HG03135 (cell line): Measurements from ENCODE around the gene NRXN3.
"Not testable (repeated sequence)": the region's sequence is repeated elsewhere in the genome, so short reads cannot be mapped to it uniquely, and the experiment has no call there.

Source experiments
- ATAC-seq: cut with Tn5 transposase; IDR thresholded peaks from one replicate; pipeline ENCODE4 v1.9.1; 2021; ENCODE audit warnings: mild to moderate bottlenecking, moderate library complexity; ENCODE audit not compliant: unreplicated experiment

Gene NRXN3

GRCh38 chr14:78972440-78972839 is 802.3 kb downstream of the NRXN3 start:
- ATAC-seq = no peak

GRCh38 chr14:78974691-78975090 is 804.5 kb downstream of the NRXN3 start:
- ATAC-seq = no peak

- no peak for ATAC-seq
Measured at GRCh38 chr14:78975734-78976133, 805.6 kb downstream of the NRXN3 start.

GRCh38 chr14:78978896-78979295 is 808.7 kb downstream of the NRXN3 start:
- ATAC-seq = no peak

DNA sequence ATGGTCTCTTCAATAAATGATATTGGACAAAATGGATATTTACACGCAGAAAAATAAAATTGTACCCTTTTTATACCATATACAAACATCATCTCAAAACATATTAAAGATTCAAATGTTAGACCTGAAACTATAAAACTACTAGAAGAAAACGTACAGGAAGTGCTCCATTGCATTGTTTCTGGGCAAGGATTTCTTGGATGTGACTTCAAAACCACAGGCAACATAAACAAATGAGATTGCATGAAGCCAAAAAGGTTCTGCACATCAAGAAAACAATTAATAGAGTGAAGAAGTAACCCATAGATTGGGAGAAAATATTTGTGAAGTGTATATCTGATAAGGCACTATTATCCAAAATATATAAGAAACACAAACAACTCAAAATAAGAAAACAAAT is 812.4 kb downstream of the NRXN3 start:
- no peak for ATAC-seq

- ATAC-seq = no peak
Measured at GRCh38 chr14:78983126-78983525, 813.0 kb downstream of the NRXN3 start.

DNA sequence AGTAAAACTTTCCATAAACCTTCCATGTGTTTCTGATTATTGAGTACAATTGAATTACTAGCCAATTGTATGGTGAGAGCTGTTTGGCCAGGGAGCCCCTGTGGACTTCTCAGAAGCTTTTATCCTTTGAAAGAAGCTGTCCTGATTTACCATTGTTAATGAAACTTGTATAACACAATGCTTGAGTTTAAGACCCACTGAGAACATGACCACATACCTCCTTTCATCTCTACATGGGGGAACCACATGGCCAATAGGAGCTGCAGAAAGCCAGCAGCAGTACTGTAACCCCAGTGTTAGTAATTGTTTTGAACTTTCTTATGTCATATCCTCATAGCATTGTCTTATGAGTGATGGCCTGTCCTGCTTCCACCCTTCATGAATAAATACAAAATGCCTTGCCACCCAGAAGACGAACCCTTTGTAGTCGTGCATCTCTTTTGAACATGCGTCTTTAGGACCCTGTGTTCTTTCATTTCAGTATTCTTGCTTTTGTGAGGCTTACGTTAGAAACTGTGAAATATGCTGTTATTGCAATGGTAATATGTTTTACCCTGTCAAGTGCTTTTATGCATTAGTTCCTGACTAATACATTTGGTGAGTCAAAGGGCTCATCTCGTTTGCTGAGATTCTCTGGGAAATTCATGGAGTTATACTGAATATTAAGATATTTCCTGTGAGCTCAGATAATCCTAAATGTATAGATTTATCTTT is 815.7 kb downstream of the NRXN3 start:
- ATAC-seq = no peak

DNA sequence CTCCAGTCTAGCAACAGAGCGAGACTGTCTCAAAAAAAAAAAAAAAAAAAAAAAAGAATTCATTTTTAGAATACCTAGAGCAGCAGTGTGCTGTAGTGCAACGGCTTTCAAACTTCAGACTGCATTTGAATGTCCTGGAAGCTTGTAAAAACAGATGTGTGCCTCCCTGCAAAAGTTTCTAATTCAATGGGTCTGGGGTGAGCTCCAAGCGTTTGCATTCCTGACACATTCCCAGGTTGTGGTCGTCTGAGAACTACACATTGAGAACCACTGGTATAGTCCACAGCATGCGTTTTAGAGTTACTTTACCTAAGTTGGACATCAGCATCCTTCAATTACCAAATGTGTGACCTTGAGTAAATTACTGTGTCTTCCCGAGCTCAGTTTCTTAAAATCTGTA is 816.8 kb downstream of the NRXN3 start:
- ATAC-seq = no peak

DNA sequence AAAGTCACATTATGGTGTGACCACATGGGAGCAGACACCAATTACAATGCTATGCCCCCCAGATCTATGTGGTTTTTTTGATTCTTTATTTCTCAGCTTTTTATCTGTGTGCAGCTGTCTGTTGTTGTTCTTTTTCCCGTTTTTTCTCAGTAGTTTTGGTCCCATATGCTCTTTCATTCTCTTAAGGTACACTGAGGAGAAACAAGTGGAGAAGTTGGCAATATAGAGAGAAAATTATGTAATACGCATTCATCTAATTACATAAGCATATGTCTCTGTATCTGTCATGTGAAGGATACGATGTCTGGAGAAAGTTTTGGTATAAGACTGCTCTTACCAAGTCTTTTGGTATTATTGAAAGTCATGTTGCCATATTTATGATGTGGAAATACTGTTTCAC is 819.0 kb downstream of the NRXN3 start:
- ATAC-seq = no peak

GRCh38 chr14:78992867-78993266 is 822.7 kb downstream of the NRXN3 start:
- no peak for ATAC-seq

DNA sequence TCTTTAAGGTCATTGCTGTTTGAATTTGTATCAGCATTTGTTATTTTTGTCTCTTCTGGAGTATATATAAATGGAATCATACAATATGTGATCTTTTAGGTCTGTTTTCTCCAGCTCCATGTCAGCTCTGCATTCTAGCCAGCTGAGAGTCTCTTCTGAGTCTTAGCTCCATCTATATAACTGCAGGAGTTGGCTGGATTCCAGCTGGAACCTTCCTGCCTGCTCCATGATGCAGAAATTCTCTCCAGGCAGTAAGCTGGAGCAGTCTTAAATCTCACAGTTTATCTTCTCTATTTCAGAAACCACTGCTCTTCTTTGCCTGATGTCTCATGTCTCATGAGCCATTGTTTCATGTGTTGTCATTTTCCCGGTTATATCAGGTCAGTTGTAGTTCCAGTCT is 827.6 kb downstream of the NRXN3 start:
- no peak for ATAC-seq

DNA sequence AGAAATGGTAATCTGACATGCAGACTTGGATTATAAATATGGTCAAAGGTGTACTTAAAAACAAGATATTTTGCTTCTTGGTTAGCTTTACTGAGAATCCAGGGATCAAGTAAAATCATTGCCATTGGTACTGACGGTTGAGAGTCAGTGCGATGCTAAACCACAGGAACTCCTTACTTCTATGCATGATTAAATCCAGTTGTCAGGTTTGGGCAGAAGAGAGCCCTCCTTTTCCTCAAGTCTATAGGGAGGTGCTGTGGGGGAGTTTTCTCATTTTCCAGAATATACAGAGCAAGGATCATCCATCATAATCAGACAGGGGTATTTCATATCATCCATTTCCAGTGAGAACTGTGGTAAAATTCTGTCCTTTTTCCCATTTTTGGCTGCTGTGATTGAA is 839.1 kb downstream of the NRXN3 start:
- ATAC-seq = no peak

DNA sequence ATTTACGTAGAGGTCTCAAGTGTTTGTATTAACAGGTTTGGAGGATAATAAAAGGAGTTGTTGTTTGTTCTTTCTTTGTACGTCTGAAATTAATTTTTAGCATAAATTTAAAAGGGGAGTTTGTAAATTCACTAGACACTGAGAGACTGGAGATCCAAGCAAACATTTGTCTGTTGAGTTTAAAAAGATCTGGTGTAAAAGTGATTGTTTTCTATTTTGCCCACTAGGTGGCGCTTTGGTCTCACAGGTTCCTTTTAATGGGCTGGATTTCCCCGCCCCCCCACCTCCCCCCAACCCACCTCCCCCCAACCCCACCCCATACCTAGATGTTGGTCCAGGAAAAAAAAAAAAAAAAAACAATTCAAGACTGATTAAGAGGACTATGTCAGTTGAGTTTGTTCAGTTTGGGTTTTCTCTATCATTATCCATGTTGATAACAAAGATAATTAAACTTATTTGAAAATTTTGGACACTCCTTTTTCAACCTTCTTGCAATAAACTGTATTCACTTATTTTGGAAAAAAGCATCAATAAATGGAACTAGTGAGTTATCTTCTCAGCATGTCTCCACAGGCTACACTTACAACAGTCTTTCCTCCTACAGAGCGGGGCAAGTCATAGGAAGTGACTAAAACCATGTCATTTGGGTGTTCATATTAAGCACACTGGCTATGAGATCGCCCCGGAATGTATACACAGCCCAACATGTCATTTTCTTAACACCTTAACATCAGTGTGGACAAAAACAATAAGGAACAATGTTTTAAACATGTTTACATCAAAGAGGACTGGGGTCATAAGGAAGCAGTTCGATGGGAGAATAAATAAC is 841.1 kb downstream of the NRXN3 start:
- ATAC-seq = no peak

DNA sequence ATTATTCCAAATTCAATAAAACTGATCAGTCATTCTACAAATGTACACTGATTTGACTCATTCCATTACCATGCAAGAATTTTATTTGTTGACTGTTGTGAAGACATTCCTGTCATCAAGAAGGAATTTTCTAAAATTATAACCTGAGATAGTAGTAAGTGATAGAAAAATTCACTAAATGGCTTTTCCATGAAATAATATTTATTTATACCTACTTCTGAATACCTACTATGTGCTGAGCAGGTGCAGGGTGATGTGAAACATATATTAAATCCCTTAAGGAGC is 841.7 kb downstream of the NRXN3 start:
- no peak for ATAC-seq

DNA sequence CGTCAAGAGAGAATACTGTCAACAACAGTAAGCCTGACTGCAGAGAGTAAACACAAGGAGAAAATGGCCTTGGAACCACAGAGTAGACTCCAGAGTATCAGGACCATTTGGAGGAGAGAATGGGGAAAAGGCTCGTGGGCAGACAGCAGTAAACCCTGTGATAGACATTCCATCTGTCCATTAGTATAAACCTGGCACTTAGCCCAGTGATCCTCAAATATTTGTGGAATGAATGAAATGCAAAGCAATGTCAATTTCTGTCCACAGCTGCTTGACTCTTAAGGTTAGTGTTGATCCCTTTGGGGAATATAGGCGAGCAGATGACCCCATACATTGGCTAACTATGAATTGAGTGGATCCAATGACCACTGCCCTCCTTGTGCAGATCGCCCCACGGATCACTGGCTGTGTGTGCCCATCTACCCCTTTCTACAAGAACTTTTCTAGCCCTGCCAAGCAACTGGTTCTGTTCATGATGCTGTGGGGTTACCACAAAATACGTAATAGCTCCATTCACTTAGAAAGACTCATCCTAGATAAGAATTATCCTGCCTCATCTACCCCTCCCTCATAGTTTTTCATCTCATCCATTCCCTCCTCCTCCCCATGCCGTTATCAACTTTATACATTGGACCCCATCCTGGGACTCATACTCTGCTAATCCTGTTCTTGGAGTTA is 846.8 kb downstream of the NRXN3 start:
- no peak for ATAC-seq

GRCh38 chr14:79017561-79017960 is 847.4 kb downstream of the NRXN3 start:
- no peak for ATAC-seq

DNA sequence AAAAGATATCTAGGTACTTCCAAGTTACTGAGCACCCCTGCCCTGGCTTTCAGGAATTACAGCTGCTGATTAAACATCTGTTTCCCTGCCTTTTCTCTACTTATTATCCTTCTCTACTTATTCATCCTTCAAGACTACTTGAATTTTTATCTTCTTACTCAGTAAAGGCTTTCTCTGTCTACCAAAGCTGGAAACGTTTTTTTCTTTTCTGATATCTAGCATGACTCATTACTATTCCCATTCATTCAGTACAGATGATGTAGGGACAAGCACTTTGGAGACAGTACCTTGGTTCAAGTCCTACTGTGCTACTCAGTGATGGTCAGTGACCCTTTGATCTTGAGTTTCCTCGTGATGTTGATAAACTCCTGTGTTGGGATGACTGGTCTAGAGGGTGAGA is 848.7 kb downstream of the NRXN3 start:
- ATAC-seq = no peak

GRCh38 chr14:79019898-79020297 is 849.7 kb downstream of the NRXN3 start:
- ATAC-seq = not testable (repeated sequence)

GRCh38 chr14:79021766-79022165 is 851.6 kb downstream of the NRXN3 start:
- ATAC-seq = no peak

DNA sequence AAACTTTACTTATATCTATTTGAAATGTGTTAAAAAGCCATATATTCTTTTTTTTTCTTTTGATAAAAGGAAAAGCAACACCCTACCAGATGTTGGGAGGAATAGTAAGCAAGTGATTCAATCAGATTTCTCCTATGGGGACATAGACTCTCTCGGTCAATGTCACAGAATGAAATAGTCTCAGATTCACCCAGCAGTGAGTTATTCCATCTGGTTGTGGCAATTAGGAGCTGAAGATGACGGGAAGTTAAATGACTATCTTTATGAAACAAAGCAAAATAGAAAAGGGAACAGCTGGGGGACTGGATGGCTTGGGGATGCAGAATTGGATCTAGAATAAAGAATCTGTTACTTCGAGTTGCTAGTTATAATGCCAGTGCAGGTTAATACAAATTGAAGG is 857.0 kb downstream of the NRXN3 start:
- no peak for ATAC-seq

DNA sequence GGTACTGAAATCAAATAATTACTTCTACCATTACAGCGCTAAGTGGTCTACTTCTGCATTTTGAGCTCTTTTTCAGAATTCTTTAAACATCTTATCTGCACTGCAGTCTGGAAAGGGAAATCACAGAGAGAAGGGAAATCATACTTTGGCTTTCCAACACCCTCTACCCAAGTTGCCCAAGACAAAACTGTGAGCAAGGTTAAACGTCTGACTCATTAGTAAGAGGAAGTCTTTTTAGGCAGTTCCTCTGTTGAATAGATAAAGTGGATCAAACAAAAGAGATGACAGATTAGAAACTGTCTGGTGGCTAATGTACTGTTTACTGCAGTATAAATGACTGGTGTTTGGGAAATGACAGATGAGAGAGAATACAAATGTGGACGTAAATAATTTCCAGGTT is 858.1 kb downstream of the NRXN3 start:
- no peak for ATAC-seq

DNA sequence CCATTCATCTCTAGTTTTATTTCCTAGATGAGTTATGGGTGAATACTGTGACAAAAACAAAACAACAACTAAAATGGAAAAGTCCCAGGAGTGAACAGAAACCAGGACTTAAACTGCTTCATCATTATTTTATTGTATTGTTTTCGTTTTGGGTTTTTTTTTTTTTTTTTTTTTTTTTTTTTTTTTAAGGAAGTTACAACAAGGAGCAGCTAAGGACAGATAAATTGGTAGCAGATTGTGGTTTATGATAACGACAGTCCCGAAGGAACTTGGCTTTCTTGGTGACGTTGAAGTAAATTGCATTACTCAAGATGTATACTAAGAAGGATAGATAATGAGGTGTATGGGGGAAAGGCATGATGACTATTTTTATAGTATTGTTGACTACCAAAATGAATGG is 866.3 kb downstream of the NRXN3 start:
- ATAC-seq = no peak
